K562 (cell line): ENCODE data around the gene ARAP1. TPM values are rescaled to one million over a fixed set of nuclear protein-coding genes. Genes with fewer than 3 reads are reported as not detected.

Experiments
- ETV5 ChIP-seq: sonication (generic); formaldehyde crosslinking; IDR thresholded peaks from 2 replicates; pipeline ENCODE4 v1.4.0; 2020; ENCODE audit warnings: low read depth, mild to moderate bottlenecking, missing genetic modification reagents
- HINFP ChIP-seq: fragments of 450-650 bp; conservative IDR thresholded peaks from 2 replicates; pipeline ENCODE4 v1.6.1; 2016; ENCODE audit warnings: missing genetic modification characterization, low read depth, mild to moderate bottlenecking, control low read depth, missing compliant biosample characterization
- KAT2B ChIP-seq: IDR thresholded peaks from one replicate; pipeline ENCODE4 v1.6.1; 2012; ENCODE audit warnings: low read depth, mild to moderate bottlenecking, control low read depth, inconsistent platforms, low read length, moderate library complexity
- MAX ChIP-seq: sonication (generic); formaldehyde crosslinking; IDR thresholded peaks from 2 replicates; pipeline ENCODE4 v1.9.0; 2022; ENCODE audit warnings: mild to moderate bottlenecking, missing genetic modification reagents
- MGA ChIP-seq: fragments of 450-650 bp; IDR thresholded peaks from 2 replicates; pipeline ENCODE4 v1.6.1; 2016; ENCODE audit warnings: mild to moderate bottlenecking, moderate library complexity
- PATZ1 ChIP-seq: fragments of 250-450 bp; sonication (Bioruptor Pico); IDR thresholded peaks from 2 replicates; pipeline ENCODE4 v1.5.0; 2020; ENCODE audit warnings: mild to moderate bottlenecking, borderline replicate concordance
- POU5F1 ChIP-seq: fragments of 150-350 bp; IDR thresholded peaks from 2 replicates; pipeline ENCODE4 v1.6.1; 2014; ENCODE audit warnings: borderline replicate concordance, low read length, low read depth, mild to moderate bottlenecking; ENCODE audit not compliant: partially characterized antibody
- ZNF239 ChIP-seq: fragments of 250-450 bp; sonication (Bioruptor Pico); IDR thresholded peaks from 2 replicates; pipeline ENCODE4 v1.4.0; 2020; ENCODE audit warnings: mild to moderate bottlenecking
- polyA plus RNA-seq, 8 experiments: library from polyadenylated mRNA; depleted of rRNA in 4 of 8; stranded (reverse) in 5 of 8; unstranded in 3 of 8; fragments of >200 nt; fragmentation: Nextera tagmentation in 2 of 8; fragmentation: Illumina TruSeq in 1 of 8; extraction: Ambion mirVana in 2 of 8; extraction: Trizol in 1 of 8; gene quantifications; 2 replicates each; pipeline versions ENCODE4 v1.2.1 to v1.2.3, GENCODE V29; 2011 to 2014; ENCODE audit warnings: inconsistent platforms in 1 of 8, missing spikeins in 1 of 8
- total RNA-seq, 7 experiments: library from RNA; depleted of rRNA in 6 of 7; stranded (reverse); fragments of >200 nt in 6 of 7; fragmentation: Illumina TruSeq in 2 of 7; extraction: Trizol in 2 of 7; gene quantifications; 2 replicates each; pipeline versions ENCODE4 v1.2.1 to v1.2.3, GENCODE V29; 2011 to 2021; ENCODE audit warnings: low replicate concordance in 1 of 7

The ARAP1 gene
- total and polyA plus RNA-seq, 9 of the 15 experiments (the other 6 are each of a cell fraction or from before 2014, with no cell fraction given) = 0.23 to 67.0 (median 24.6) TPM

DNA sequence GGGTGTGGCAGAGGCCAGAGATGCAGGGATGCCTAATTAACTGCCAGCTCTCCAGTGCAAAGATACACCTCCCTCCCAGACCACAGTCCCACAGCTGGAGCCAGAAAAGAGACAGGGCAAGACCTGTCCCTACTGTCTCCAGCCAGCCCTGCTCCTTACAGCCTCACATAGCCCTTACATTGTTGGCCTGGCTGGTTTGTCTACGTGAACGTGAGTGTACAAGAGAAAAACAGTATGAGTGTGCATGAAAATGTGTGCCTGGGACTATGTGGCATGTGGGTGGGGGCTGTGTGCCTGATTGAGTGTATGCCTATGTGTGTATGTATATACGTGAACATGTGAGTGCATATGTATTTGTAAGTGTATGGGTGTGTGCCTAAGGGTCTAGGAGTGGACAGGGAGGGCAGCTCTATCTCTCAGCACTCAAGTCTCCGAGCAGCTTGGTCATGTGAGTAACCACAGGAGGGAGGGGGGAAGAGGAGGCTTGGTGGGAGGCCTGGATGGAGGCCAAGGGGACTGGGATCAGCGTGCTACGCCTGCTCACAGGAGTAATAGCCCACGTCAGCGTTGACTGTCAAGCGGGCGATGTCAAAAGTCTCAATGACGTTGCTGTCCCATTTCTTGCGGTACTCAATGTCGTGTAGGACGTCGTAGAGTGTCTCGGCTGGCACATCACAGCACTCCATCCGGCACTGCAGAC is 6.6 kb upstream of the ARAP1 start (continued):
- TF ChIP-seq PATZ1 (CRISPR knock-in tag) (no peak), ZNF239 (0 out of 2 replicates have a peak, but pooled peaks have one; percentile 21), MAX (CRISPR knock-in tag) (peak; percentile 76; the same call in 1 of the 2 replicates), HINFP (no peak), POU5F1 (no peak), MGA (peak; percentile 84), ETV5 (CRISPR knock-in tag) (0 out of 2 replicates have a peak, but pooled peaks have one; percentile 34), KAT2B (no peak)
